DND-41 (cell line): Measurements from ENCODE around the gene TUBA1C.

ENCODE experiments used
- EZH2 ChIP-seq: IDR thresholded peaks from 3 replicates; pipeline ENCODE4 v1.6.1; 2012; ENCODE audit warnings: borderline replicate concordance, low read depth, mild to moderate bottlenecking, moderate library complexity, low read length, inconsistent platforms; ENCODE audit not compliant: severe bottlenecking
- TF ChIP-seq, protein P1 (sequence below): IDR thresholded peaks from 2 replicates; pipeline ENCODE4 v1.5.1; 2012; ENCODE audit warnings: borderline replicate concordance, low read length, moderate library complexity, mild to moderate bottlenecking; ENCODE audit not compliant: poor library complexity, severe bottlenecking; ENCODE audit errors: extremely low read depth

DNA sequence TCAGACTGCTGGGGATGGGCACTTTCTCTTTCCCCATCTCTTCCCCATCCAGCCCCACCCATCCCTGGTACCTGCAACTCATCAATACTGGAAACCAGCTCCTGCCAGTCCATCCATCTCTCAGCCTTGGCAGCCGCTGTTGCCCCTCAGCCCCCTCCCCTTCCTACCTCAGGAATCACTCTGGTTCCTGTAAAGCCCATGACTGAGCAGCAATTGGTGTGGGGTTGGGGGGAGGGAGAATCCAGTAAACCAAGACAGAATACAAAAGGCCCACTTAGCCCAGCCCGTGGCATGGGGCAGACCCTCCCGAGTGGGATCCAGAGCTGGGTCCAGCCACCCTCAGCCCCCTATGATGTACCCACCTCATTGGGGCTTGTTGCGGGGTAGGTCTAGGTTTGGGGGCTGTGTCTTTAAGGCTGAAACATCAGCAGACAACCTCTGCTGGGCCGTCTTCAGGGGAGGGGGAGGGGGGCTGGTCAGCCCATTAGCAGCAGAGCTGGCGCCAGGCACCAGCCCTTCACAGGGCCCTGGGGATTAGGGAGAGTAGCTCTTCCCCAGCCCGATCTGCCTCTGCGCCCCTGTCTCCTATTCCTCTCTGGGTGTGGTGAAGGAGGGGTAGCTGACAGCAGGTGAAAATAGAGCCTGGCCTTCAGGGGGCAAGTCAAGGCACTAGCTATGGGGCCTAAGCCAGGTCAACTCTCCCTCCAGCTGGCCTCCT lies 29.4 kb downstream of the TUBA1C start:
- TF ChIP-seq, protein P1, sequence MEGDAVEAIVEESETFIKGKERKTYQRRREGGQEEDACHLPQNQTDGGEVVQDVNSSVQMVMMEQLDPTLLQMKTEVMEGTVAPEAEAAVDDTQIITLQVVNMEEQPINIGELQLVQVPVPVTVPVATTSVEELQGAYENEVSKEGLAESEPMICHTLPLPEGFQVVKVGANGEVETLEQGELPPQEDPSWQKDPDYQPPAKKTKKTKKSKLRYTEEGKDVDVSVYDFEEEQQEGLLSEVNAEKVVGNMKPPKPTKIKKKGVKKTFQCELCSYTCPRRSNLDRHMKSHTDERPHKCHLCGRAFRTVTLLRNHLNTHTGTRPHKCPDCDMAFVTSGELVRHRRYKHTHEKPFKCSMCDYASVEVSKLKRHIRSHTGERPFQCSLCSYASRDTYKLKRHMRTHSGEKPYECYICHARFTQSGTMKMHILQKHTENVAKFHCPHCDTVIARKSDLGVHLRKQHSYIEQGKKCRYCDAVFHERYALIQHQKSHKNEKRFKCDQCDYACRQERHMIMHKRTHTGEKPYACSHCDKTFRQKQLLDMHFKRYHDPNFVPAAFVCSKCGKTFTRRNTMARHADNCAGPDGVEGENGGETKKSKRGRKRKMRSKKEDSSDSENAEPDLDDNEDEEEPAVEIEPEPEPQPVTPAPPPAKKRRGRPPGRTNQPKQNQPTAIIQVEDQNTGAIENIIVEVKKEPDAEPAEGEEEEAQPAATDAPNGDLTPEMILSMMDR = no peak
- no peak for TF ChIP-seq EZH2
